ENCODE data around the gene APOBEC4. TPM values are rescaled to one million over a fixed set of nuclear protein-coding genes. Genes with fewer than 3 reads are reported as not detected.
A peak's percentile ranks its signal among the peaks of the same experiment; 100 is the strongest.

Gene APOBEC4
- total RNA-seq, 1 donor from 2014 or later: not detected

DNA sequence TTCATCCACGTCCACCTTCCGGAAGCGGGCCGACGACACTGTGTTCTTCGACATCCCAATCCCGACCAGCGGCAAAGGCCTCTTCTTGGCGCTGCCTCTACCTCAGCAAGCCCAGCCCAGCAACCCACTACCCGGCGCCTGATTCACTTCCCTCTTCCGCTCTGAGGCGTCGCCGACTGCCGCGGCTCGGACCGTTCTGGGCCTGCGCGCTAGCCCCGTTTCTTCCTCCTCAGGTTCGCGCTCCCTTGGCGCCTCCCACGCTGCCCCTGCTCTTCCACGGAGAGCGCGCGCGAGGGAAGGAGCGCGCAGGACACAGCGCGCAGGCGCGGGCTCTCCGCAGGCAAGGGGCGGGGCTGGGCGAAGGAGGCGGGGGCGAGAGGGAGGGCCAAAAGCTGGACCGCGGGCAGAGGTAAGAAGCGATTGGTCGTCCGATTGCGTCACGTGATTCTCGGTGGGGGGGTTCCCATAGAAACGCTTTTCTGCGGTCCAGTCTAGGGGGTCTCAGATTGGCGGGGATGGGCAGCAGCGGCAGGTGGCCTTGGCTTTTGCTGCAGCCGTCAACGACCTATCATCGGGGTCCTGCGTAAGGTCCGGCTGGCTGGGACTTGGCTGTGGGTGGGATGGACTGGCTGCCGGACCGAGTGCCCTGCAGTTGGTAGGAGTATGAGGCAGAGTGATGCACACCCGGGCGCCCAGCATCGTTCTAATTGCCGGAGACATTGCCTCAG is 17.3 kb downstream of the APOBEC4 start, which contains the start of gene ARPC5:
ARPC5 (minus strand) TSS at position 178 of the 728 bp plus-strand sequence; CDS start at position 54, 124 bp downstream.
- DNase-seq (peak; percentile 99), ATAC-seq (peak; percentile 96)
- no peaks in the 10 kb centered on the region for H3K27me3 ChIP-seq
- H3K27ac ChIP-seq: peak within 1 kb of the TSS; percentile 96
- peaks cover 11% of the 10 kb centered on the region for H3K36me3 ChIP-seq
- H3K4me3 ChIP-seq: peak within 1 kb of the TSS; percentile 88
- intact Hi-C loops (cut with DNase I): no loop called here
- no peaks in the 10 kb centered on the region for H3K9me3 ChIP-seq
- peaks cover 31% of the 10 kb centered on the region for H3K4me1 ChIP-seq
- TF ChIP-seq, protein P1, sequence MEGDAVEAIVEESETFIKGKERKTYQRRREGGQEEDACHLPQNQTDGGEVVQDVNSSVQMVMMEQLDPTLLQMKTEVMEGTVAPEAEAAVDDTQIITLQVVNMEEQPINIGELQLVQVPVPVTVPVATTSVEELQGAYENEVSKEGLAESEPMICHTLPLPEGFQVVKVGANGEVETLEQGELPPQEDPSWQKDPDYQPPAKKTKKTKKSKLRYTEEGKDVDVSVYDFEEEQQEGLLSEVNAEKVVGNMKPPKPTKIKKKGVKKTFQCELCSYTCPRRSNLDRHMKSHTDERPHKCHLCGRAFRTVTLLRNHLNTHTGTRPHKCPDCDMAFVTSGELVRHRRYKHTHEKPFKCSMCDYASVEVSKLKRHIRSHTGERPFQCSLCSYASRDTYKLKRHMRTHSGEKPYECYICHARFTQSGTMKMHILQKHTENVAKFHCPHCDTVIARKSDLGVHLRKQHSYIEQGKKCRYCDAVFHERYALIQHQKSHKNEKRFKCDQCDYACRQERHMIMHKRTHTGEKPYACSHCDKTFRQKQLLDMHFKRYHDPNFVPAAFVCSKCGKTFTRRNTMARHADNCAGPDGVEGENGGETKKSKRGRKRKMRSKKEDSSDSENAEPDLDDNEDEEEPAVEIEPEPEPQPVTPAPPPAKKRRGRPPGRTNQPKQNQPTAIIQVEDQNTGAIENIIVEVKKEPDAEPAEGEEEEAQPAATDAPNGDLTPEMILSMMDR (IDR thresholded peaks at IDR 0.05): no peak

DNA sequence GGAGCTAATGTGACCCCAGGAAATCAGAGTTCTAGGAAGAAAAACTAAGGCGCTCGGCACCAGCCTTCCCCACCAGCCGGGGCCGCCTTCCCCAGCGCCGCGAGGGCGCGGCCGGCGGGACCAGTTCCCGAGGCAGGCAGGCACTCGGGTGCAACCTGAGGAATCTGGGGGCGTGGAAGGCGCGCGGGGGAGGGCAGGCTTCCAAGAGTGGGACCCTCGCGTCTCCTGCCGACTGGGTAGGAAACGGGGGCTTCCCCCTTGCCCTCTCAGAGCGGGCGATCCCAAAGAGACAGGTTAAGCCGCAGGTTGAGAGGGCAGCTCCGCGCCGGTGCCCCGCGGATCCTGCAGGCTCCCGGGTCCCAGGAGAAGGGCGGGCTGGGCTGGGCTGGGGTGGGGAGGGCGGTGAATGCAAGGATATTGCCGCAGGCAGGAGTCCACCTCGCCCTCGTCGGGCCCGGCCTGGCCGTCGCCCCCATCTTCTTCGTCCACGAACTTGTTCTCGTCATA is 18.0 kb downstream of the APOBEC4 start:
- ATAC-seq (peak; percentile 60), DNase-seq (peak; percentile 85)
- H3K27ac ChIP-seq: peak overlapping the region; percentile 96
- TF ChIP-seq, protein P1 (IDR thresholded peaks at IDR 0.05): no peak
- peaks cover 17% of the 10 kb centered on the region for H3K36me3 ChIP-seq
- H3K4me3 ChIP-seq: peak overlapping the region; percentile 88
- H3K9me3 ChIP-seq: no peaks in the 10 kb centered on the region
- peaks cover 37% of the 10 kb centered on the region for H3K4me1 ChIP-seq
- no peaks in the 10 kb centered on the region for H3K27me3 ChIP-seq
- intact Hi-C loops (cut with DNase I): no loop called here

DNA sequence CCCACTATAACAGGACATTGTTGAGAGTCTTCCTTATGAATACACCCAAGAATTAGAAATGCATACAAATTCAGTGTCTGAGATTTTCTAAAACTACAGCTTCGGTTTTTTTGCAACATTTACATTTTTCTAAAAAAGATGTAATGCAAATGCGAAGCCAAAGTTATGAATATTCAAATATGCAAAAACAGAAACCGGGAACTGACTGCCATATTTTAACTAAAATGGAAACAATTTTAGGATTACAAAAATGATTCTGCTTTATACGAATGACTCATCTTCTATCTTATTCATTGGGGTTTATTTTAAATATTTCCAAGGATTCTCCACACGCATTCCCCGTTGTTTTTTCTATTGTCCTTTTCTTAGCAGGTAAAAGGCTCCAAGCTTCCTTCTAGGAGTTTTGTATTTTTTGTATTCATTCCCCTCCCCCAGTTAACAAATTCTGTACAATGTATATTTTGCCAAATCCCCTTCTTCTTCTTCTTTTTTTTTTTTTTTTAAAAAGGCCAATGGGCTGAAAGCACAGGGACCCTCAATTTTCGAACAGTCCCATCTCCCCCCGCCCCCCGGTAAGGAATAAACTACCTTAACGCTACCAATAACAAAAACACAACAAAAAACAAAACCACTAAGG is 18.6 kb downstream of the APOBEC4 start:
- Histone ChIP-seq H3K4me1 (peaks cover 43% of the 10 kb centered on the region), H3K4me3 (peak overlapping the region; percentile 88), H3K27me3 (no peaks in the 10 kb centered on the region), H3K9me3 (no peaks in the 10 kb centered on the region), H3K36me3 (peaks cover 23% of the 10 kb centered on the region), H3K27ac (peak overlapping the region; percentile 96)
- intact Hi-C loops (cut with DNase I): no loop called here
- no peak for DNase-seq
- TF ChIP-seq, protein P1 (IDR thresholded peaks at IDR 0.05): no peak
- ATAC-seq: no peak

DNA sequence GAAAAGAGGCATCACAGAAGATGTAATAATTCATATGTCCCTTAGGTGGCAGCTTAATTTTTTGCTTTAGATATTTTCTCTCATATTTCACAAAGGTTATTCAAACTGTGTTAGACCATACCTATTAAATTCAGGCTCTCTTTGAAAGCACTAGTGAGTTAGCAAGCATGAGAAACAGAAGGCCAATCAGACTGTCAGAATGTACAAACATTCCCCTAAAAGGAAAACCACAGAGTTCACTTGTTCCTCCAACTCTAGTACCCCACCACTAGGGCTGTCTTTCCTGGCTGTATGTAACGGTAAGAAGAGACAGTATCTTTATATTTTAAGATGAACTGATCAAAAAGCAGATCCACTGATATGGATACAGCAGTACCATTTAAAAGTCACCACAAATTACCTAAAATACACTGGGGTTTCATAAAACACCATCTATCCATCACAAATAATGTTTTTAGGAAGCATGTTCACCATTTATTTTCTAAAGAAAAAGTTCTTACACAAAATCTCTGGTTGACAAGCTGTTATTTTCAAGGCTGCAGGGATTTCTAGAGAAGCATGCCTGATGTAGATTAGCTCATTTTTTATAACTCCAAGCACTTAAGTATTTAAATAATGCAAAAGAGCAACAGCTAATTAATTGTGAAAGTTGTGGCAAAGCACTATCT is 19.3 kb downstream of the APOBEC4 start:
- ATAC-seq (peak; percentile 4), DNase-seq (no peak)
- Histone ChIP-seq H3K27ac (peak overlapping the region; percentile 96), H3K9me3 (no peaks in the 10 kb centered on the region), H3K36me3 (peaks cover 30% of the 10 kb centered on the region), H3K4me3 (peak overlapping the region; percentile 88), H3K27me3 (no peaks in the 10 kb centered on the region), H3K4me1 (peaks cover 47% of the 10 kb centered on the region)
- TF ChIP-seq, protein P1 (IDR thresholded peaks at IDR 0.05): peak; percentile 45
- intact Hi-C loops (cut with DNase I): no loop called here

DNA sequence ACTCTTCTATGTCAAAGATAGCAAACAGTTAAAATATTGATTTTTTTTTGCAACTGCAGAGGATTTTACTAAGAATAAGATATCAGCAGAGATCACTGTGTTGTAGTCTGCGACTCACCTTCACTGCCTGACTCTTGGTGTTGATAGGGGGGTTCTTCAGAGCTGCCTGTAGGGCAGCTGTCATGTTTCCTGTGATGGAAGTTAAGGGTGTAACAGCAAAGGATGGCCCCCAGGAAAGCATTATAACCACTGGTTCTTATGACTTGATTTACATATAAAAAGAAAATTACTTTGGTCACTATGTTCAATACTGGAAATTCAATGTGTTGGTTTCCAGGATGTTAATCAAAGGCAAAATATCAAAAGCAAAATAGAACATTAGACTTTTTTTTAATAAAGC is 20.2 kb downstream of the APOBEC4 start:
- peak overlapping the region; percentile 24 for H3K27ac ChIP-seq
- H3K27me3 ChIP-seq: no peaks in the 10 kb centered on the region
- peaks cover 38% of the 10 kb centered on the region for H3K36me3 ChIP-seq
- intact Hi-C loops (cut with DNase I): no loop called here
- H3K4me3 ChIP-seq: peak overlapping the region; percentile 88
- H3K9me3 ChIP-seq: no peaks in the 10 kb centered on the region
- TF ChIP-seq, protein P1 (IDR thresholded peaks at IDR 0.05): no peak
- DNase-seq: no peak
- ATAC-seq: no peak
- peaks cover 54% of the 10 kb centered on the region for H3K4me1 ChIP-seq
